ENCODE data around the gene ALK. TPM values are rescaled to one million over a fixed set of nuclear protein-coding genes. Genes with fewer than 3 reads are reported as not detected.

ALK gene
- total and polyA plus RNA-seq, 2 experiments from 2014 or later, result 0.35 TPM; not detected in 1

GRCh38 chr2:29733965-29734364 is 187.4 kb downstream of the ALK start:
- Histone ChIP-seq H3K4me1 (ENCODE audit: insufficient read depth) (no peaks in the 10 kb centered on the region), H3K9me2 (ENCODE audit: insufficient read depth) (peaks cover 5% of the 10 kb centered on the region), H3K27ac (ENCODE audit: low read depth) (no peak overlapping the region), H3K4me3 (no peak overlapping the region), H4K20me1 (replicated peaks; ENCODE audit: insufficient read depth) (no peaks in the 10 kb centered on the region), H2AFZ (no peak overlapping the region), H3K4me2 (no peak overlapping the region), H3F3A (replicated peaks; ENCODE audit: low read depth) (no peaks in the 10 kb centered on the region), H3K27me3 (ENCODE audit: insufficient read depth) (no peaks in the 10 kb centered on the region), H3K36me3 (ENCODE audit: insufficient read depth) (no peaks in the 10 kb centered on the region; the same call in 1 of the 2 replicates), H3K79me2 (replicated peaks; ENCODE audit: insufficient read depth) (no peaks in the 10 kb centered on the region)
- H3K4me3 Mint-ChIP-seq, result no peak overlapping the region
- no peaks in the 10 kb centered on the region for H3K9me3 Mint-ChIP-seq
- no peaks in the 10 kb centered on the region for H3K36me3 Mint-ChIP-seq (ENCODE audit: low read depth)
- DNase-seq (ENCODE audit: low spot score), result no peak
- no peaks in the 10 kb centered on the region; the same call in 2 of the 3 replicates for H3K4me1 Mint-ChIP-seq
- no peaks in the 10 kb centered on the region for H3K27me3 Mint-ChIP-seq (ENCODE audit: insufficient read depth, low read depth, poor library complexity)
- no peak for ATAC-seq
- TF ChIP-seq ZNF331 (CRISPR knock-in tag; IDR thresholded peaks at IDR 0.05; ENCODE audit: low read depth), result no peak
- no peak for TF ChIP-seq CREB1 (CRISPR knock-in tag; IDR thresholded peaks at IDR 0.05; ENCODE audit: low read depth)
- TF ChIP-seq EZH2phosphoT487 (IDR thresholded peaks at IDR 0.05; ENCODE audit: unreplicated experiment), result no peak
- no peak for TF ChIP-seq ETS1 (IDR thresholded peaks at IDR 0.05)
- TF ChIP-seq ZNF114 (CRISPR knock-in tag; IDR thresholded peaks at IDR 0.05), result no peak
- no peak for TF ChIP-seq ZNF462 (CRISPR knock-in tag; IDR thresholded peaks at IDR 0.05)
- TF ChIP-seq EZH2 (IDR thresholded peaks at IDR 0.05; ENCODE audit: low read depth, unreplicated experiment), result no peak
- no peak for TF ChIP-seq REST (IDR thresholded peaks at IDR 0.05; ENCODE audit: unreplicated experiment)
- TF ChIP-seq JUNB (IDR thresholded peaks at IDR 0.05; ENCODE audit: unreplicated experiment), result no peak
- no peak for TF ChIP-seq CTCF (conservative IDR thresholded peaks at IDR 0.05; ENCODE audit: low read depth in 2 of 2)
- no peak overlapping the region for H3K27ac Mint-ChIP-seq
